ENCODE data around the gene RAD17.

Gene RAD17

GRCh38 chr5:69374911-69375446 is 5.4 kb downstream of the RAD17 start:
- Histone ChIP-seq H3K36me3 (ENCODE audit: control insufficient read depth, insufficient read depth, low read length) (peaks cover 22% of the 10 kb centered on the region), H3K27ac (ENCODE audit: insufficient read depth, low read length, poor library complexity, severe bottlenecking) (no peak overlapping the region), H3K4me1 (ENCODE audit: control insufficient read depth, insufficient read depth, low read length, poor library complexity, severe bottlenecking) (no peaks in the 10 kb centered on the region), H3K9me3 (ENCODE audit: control insufficient read depth, low read length) (no peaks in the 10 kb centered on the region), H3K4me3 (ENCODE audit: insufficient read depth, low read depth, low read length, poor library complexity, severe bottlenecking) (no peak overlapping the region), H3K27me3 (replicated peaks; ENCODE audit: control insufficient read depth, insufficient read depth, low read length, poor library complexity, severe bottlenecking) (no peaks in the 10 kb centered on the region)
- DNase-seq = no peak

- Histone ChIP-seq H3K27ac (ENCODE audit: insufficient read depth, low read length, poor library complexity, severe bottlenecking) (no peak overlapping the region), H3K4me3 (ENCODE audit: insufficient read depth, low read depth, low read length, poor library complexity, severe bottlenecking) (no peak overlapping the region), H3K36me3 (ENCODE audit: control insufficient read depth, insufficient read depth, low read length) (peaks cover 22% of the 10 kb centered on the region), H3K9me3 (ENCODE audit: control insufficient read depth, low read length) (no peaks in the 10 kb centered on the region), H3K4me1 (ENCODE audit: control insufficient read depth, insufficient read depth, low read length, poor library complexity, severe bottlenecking) (no peaks in the 10 kb centered on the region), H3K27me3 (replicated peaks; ENCODE audit: control insufficient read depth, insufficient read depth, low read length, poor library complexity, severe bottlenecking) (no peaks in the 10 kb centered on the region)
- no peak for DNase-seq
These were observed 8.8 kb downstream of the RAD17 start for GRCh38 chr5:69378376-69378775.

GRCh38 chr5:69404659-69405330 is 35.2 kb downstream of the RAD17 start:
- H3K9me3 ChIP-seq (ENCODE audit: control insufficient read depth, low read length) = no peaks in the 10 kb centered on the region
- H3K36me3 ChIP-seq (ENCODE audit: control insufficient read depth, insufficient read depth, low read length) = peaks cover 12% of the 10 kb centered on the region
- H3K27ac ChIP-seq (ENCODE audit: insufficient read depth, low read length, poor library complexity, severe bottlenecking) = no peak overlapping the region
- H3K27me3 ChIP-seq (replicated peaks; ENCODE audit: control insufficient read depth, insufficient read depth, low read length, poor library complexity, severe bottlenecking) = no peaks in the 10 kb centered on the region
- no peak for DNase-seq
- no peak overlapping the region for H3K4me3 ChIP-seq (ENCODE audit: insufficient read depth, low read depth, low read length, poor library complexity, severe bottlenecking)
- no peaks in the 10 kb centered on the region for H3K4me1 ChIP-seq (ENCODE audit: control insufficient read depth, insufficient read depth, low read length, poor library complexity, severe bottlenecking)

- H3K9me3 ChIP-seq (ENCODE audit: control insufficient read depth, low read length) = no peaks in the 10 kb centered on the region
- no peaks in the 10 kb centered on the region for H3K27me3 ChIP-seq (replicated peaks; ENCODE audit: control insufficient read depth, insufficient read depth, low read length, poor library complexity, severe bottlenecking)
- no peaks in the 10 kb centered on the region for H3K4me1 ChIP-seq (ENCODE audit: control insufficient read depth, insufficient read depth, low read length, poor library complexity, severe bottlenecking)
- peak; percentile 13 to 44 (median 33) for DNase-seq
- peak within 1 kb of the TSS; percentile 28 for H3K27ac ChIP-seq (ENCODE audit: insufficient read depth, low read length, poor library complexity, severe bottlenecking)
- peak within 1 kb of the TSS; percentile 65 for H3K4me3 ChIP-seq (ENCODE audit: insufficient read depth, low read depth, low read length, poor library complexity, severe bottlenecking)
- H3K36me3 ChIP-seq (ENCODE audit: control insufficient read depth, insufficient read depth, low read length) = no peaks in the 10 kb centered on the region
These were observed 45.4 kb downstream of the RAD17 start, which contains the start of gene MARVELD2 for GRCh38 chr5:69414885-69415583. Gene MARVELD2 (plus strand): TSS chr5:69415116. CDS start chr5:69419386, 4,270 bp downstream.

- H3K27me3 ChIP-seq (replicated peaks; ENCODE audit: control insufficient read depth, insufficient read depth, low read length, poor library complexity, severe bottlenecking) = no peaks in the 10 kb centered on the region
- H3K36me3 ChIP-seq (ENCODE audit: control insufficient read depth, insufficient read depth, low read length) = no peaks in the 10 kb centered on the region
- H3K9me3 ChIP-seq (ENCODE audit: control insufficient read depth, low read length) = no peaks in the 10 kb centered on the region
- peak overlapping the region; percentile 28 for H3K27ac ChIP-seq (ENCODE audit: insufficient read depth, low read length, poor library complexity, severe bottlenecking)
- no peak for DNase-seq
- no peaks in the 10 kb centered on the region for H3K4me1 ChIP-seq (ENCODE audit: control insufficient read depth, insufficient read depth, low read length, poor library complexity, severe bottlenecking)
- H3K4me3 ChIP-seq (ENCODE audit: insufficient read depth, low read depth, low read length, poor library complexity, severe bottlenecking) = peak overlapping the region; percentile 65
These were observed 46.0 kb downstream of the RAD17 start for GRCh38 chr5:69415584-69415958.

GRCh38 chr5:69416180-69416579 is 46.6 kb downstream of the RAD17 start:
- Histone ChIP-seq H3K4me3 (ENCODE audit: insufficient read depth, low read depth, low read length, poor library complexity, severe bottlenecking) (no peak overlapping the region), H3K9me3 (ENCODE audit: control insufficient read depth, low read length) (no peaks in the 10 kb centered on the region), H3K27me3 (replicated peaks; ENCODE audit: control insufficient read depth, insufficient read depth, low read length, poor library complexity, severe bottlenecking) (no peaks in the 10 kb centered on the region), H3K36me3 (ENCODE audit: control insufficient read depth, insufficient read depth, low read length) (no peaks in the 10 kb centered on the region), H3K27ac (ENCODE audit: insufficient read depth, low read length, poor library complexity, severe bottlenecking) (no peak overlapping the region), H3K4me1 (ENCODE audit: control insufficient read depth, insufficient read depth, low read length, poor library complexity, severe bottlenecking) (no peaks in the 10 kb centered on the region)
- DNase-seq = no peak

- Histone ChIP-seq H3K36me3 (ENCODE audit: control insufficient read depth, insufficient read depth, low read length) (no peaks in the 10 kb centered on the region), H3K27ac (ENCODE audit: insufficient read depth, low read length, poor library complexity, severe bottlenecking) (no peak overlapping the region), H3K27me3 (replicated peaks; ENCODE audit: control insufficient read depth, insufficient read depth, low read length, poor library complexity, severe bottlenecking) (no peaks in the 10 kb centered on the region), H3K4me3 (ENCODE audit: insufficient read depth, low read depth, low read length, poor library complexity, severe bottlenecking) (no peak overlapping the region), H3K9me3 (ENCODE audit: control insufficient read depth, low read length) (no peaks in the 10 kb centered on the region), H3K4me1 (ENCODE audit: control insufficient read depth, insufficient read depth, low read length, poor library complexity, severe bottlenecking) (no peaks in the 10 kb centered on the region)
- no peak for DNase-seq
These were observed 47.1 kb downstream of the RAD17 start for GRCh38 chr5:69416699-69417098.

- no peak overlapping the region for H3K27ac ChIP-seq (ENCODE audit: insufficient read depth, low read length, poor library complexity, severe bottlenecking)
- no peak for DNase-seq
- no peaks in the 10 kb centered on the region for H3K9me3 ChIP-seq (ENCODE audit: control insufficient read depth, low read length)
- H3K4me1 ChIP-seq (ENCODE audit: control insufficient read depth, insufficient read depth, low read length, poor library complexity, severe bottlenecking) = no peaks in the 10 kb centered on the region
- no peak overlapping the region for H3K4me3 ChIP-seq (ENCODE audit: insufficient read depth, low read depth, low read length, poor library complexity, severe bottlenecking)
- no peaks in the 10 kb centered on the region for H3K36me3 ChIP-seq (ENCODE audit: control insufficient read depth, insufficient read depth, low read length)
- no peaks in the 10 kb centered on the region for H3K27me3 ChIP-seq (replicated peaks; ENCODE audit: control insufficient read depth, insufficient read depth, low read length, poor library complexity, severe bottlenecking)
These were observed 48.9 kb downstream of the RAD17 start for GRCh38 chr5:69418554-69418953.

GRCh38 chr5:69431424-69432303 is 62.0 kb downstream of the RAD17 start:
- Histone ChIP-seq H3K4me3 (ENCODE audit: insufficient read depth, low read depth, low read length, poor library complexity, severe bottlenecking) (no peak overlapping the region), H3K36me3 (ENCODE audit: control insufficient read depth, insufficient read depth, low read length) (no peaks in the 10 kb centered on the region), H3K9me3 (ENCODE audit: control insufficient read depth, low read length) (no peaks in the 10 kb centered on the region), H3K27ac (ENCODE audit: insufficient read depth, low read length, poor library complexity, severe bottlenecking) (no peak overlapping the region), H3K4me1 (ENCODE audit: control insufficient read depth, insufficient read depth, low read length, poor library complexity, severe bottlenecking) (no peaks in the 10 kb centered on the region), H3K27me3 (replicated peaks; ENCODE audit: control insufficient read depth, insufficient read depth, low read length, poor library complexity, severe bottlenecking) (no peaks in the 10 kb centered on the region)
- no peak for DNase-seq
